ENCODE results near the gene MOB3C. TPM values are rescaled to one million over a fixed set of nuclear protein-coding genes. Genes with fewer than 3 reads are reported as not detected.

Gene MOB3C
- total RNA-seq, 2 donors from 2014 or later: 13.3 to 20.4 TPM

- H3K4me3 Mint-ChIP-seq: no peak overlapping the region
- H3K36me3 Mint-ChIP-seq (ENCODE audit: low read depth): no peaks in the 10 kb centered on the region
- DNase-seq: no peak
- H3K27me3 Mint-ChIP-seq: no peaks in the 10 kb centered on the region
- ATAC-seq: no peak
- peaks cover 3% of the 10 kb centered on the region for H3K4me1 Mint-ChIP-seq
- H3K27ac Mint-ChIP-seq: no peak overlapping the region
- H3K9me3 ChIP-seq (ENCODE audit: control insufficient read depth, low read length, poor library complexity, severe bottlenecking): no peaks in the 10 kb centered on the region
Measured at GRCh38 chr1:46623743-46624644, 7.4 kb upstream of the MOB3C start.

- no peak overlapping the region for H3K27ac Mint-ChIP-seq
- no peaks in the 10 kb centered on the region for H3K27me3 Mint-ChIP-seq
- DNase-seq (no peak), ATAC-seq (no peak)
- no peaks in the 10 kb centered on the region for H3K36me3 Mint-ChIP-seq (ENCODE audit: low read depth)
- peaks cover 14% of the 10 kb centered on the region for H3K4me1 Mint-ChIP-seq
- no peak overlapping the region for H3K4me3 Mint-ChIP-seq
- H3K9me3 ChIP-seq (ENCODE audit: control insufficient read depth, low read length, poor library complexity, severe bottlenecking): no peaks in the 10 kb centered on the region
Measured at GRCh38 chr1:46622344-46622743, 5.7 kb upstream of the MOB3C start.

- no peak overlapping the region for H3K27ac Mint-ChIP-seq
- no peaks in the 10 kb centered on the region for H3K27me3 Mint-ChIP-seq
- no peaks in the 10 kb centered on the region for H3K36me3 Mint-ChIP-seq (ENCODE audit: low read depth)
- ATAC-seq (no peak), DNase-seq (no peak)
- no peak overlapping the region for H3K4me3 Mint-ChIP-seq
- H3K9me3 ChIP-seq (ENCODE audit: control insufficient read depth, low read length, poor library complexity, severe bottlenecking): no peaks in the 10 kb centered on the region
- H3K4me1 Mint-ChIP-seq: peaks cover 16% of the 10 kb centered on the region
Measured at GRCh38 chr1:46621930-46622329, 5.3 kb upstream of the MOB3C start.

- no peak overlapping the region for H3K4me3 Mint-ChIP-seq
- no peaks in the 10 kb centered on the region for H3K27me3 Mint-ChIP-seq
- H3K9me3 ChIP-seq (ENCODE audit: control insufficient read depth, low read length, poor library complexity, severe bottlenecking): no peaks in the 10 kb centered on the region
- no peak for DNase-seq
- no peak overlapping the region for H3K27ac Mint-ChIP-seq
- ATAC-seq: no peak
- peaks cover 28% of the 10 kb centered on the region for H3K4me1 Mint-ChIP-seq
- no peaks in the 10 kb centered on the region for H3K36me3 Mint-ChIP-seq (ENCODE audit: low read depth)
Measured at GRCh38 chr1:46619656-46620258, 3.1 kb upstream of the MOB3C start.

- DNase-seq (no peak), ATAC-seq (no peak)
- H3K4me3 Mint-ChIP-seq: no peak overlapping the region
- H3K4me1 Mint-ChIP-seq: peaks cover 35% of the 10 kb centered on the region
- H3K27me3 Mint-ChIP-seq: no peaks in the 10 kb centered on the region
- no peaks in the 10 kb centered on the region for H3K36me3 Mint-ChIP-seq (ENCODE audit: low read depth)
- no peaks in the 10 kb centered on the region for H3K9me3 ChIP-seq (ENCODE audit: control insufficient read depth, low read length, poor library complexity, severe bottlenecking)
- H3K27ac Mint-ChIP-seq: no peak overlapping the region
Measured at GRCh38 chr1:46618754-46619415, 2.3 kb upstream of the MOB3C start.

GRCh38 chr1:46617833-46618232, 1.2 kb upstream of the MOB3C start:
- Mint-ChIP-seq H3K4me1 (peaks cover 39% of the 10 kb centered on the region), H3K4me3 (peak overlapping the region; percentile 95), H3K27ac (peak overlapping the region; percentile 92), H3K27me3 (no peaks in the 10 kb centered on the region), H3K36me3 (ENCODE audit: low read depth) (no peaks in the 10 kb centered on the region)
- H3K9me3 ChIP-seq (ENCODE audit: control insufficient read depth, low read length, poor library complexity, severe bottlenecking): no peaks in the 10 kb centered on the region
- DNase-seq (no peak), ATAC-seq (no peak)

- no peak for ATAC-seq
- H3K4me1 Mint-ChIP-seq: peaks cover 41% of the 10 kb centered on the region
Measured at GRCh38 chr1:46617108-46617800, 643 bp upstream of the MOB3C start.

GRCh38 chr1:46615735-46616134, 876 bp downstream of the MOB3C start:
- DNase-seq (no peak), ATAC-seq (peak; percentile 2)
- Mint-ChIP-seq H3K36me3 (ENCODE audit: low read depth) (no peaks in the 10 kb centered on the region), H3K27ac (peak overlapping the region; percentile 92), H3K4me3 (peak overlapping the region; percentile 95), H3K27me3 (no peaks in the 10 kb centered on the region), H3K4me1 (peaks cover 50% of the 10 kb centered on the region)
- H3K9me3 ChIP-seq (ENCODE audit: control insufficient read depth, low read length, poor library complexity, severe bottlenecking): no peaks in the 10 kb centered on the region

More at GRCh38 chr1:46617108-46617800, 643 bp upstream of the MOB3C start:
- H3K9me3 ChIP-seq (ENCODE audit: control insufficient read depth, low read length, poor library complexity, severe bottlenecking): no peaks in the 10 kb centered on the region
- H3K27me3 Mint-ChIP-seq: no peaks in the 10 kb centered on the region
- H3K27ac Mint-ChIP-seq: peak overlapping the region; percentile 92
- no peak for DNase-seq
- H3K4me3 Mint-ChIP-seq: peak overlapping the region; percentile 95
- H3K36me3 Mint-ChIP-seq (ENCODE audit: low read depth): no peaks in the 10 kb centered on the region

GRCh38 chr1:46615088-46615487, 1.5 kb downstream of the MOB3C start:
- no peaks in the 10 kb centered on the region for H3K36me3 Mint-ChIP-seq (ENCODE audit: low read depth)
- DNase-seq: no peak
- ATAC-seq: no peak

GRCh38 chr1:46614604-46614984, 2.0 kb downstream of the MOB3C start:
- Mint-ChIP-seq H3K4me3 (peak overlapping the region; percentile 95), H3K27ac (peak overlapping the region; percentile 92), H3K4me1 (peaks cover 62% of the 10 kb centered on the region), H3K27me3 (no peaks in the 10 kb centered on the region), H3K36me3 (ENCODE audit: low read depth) (no peaks in the 10 kb centered on the region)
- DNase-seq (no peak), ATAC-seq (no peak)
- no peaks in the 10 kb centered on the region for H3K9me3 ChIP-seq (ENCODE audit: control insufficient read depth, low read length, poor library complexity, severe bottlenecking)

More at GRCh38 chr1:46615088-46615487, 1.5 kb downstream of the MOB3C start:
- no peaks in the 10 kb centered on the region for H3K9me3 ChIP-seq (ENCODE audit: control insufficient read depth, low read length, poor library complexity, severe bottlenecking)
- H3K27ac Mint-ChIP-seq: peak overlapping the region; percentile 92
- peaks cover 57% of the 10 kb centered on the region for H3K4me1 Mint-ChIP-seq
- peak overlapping the region; percentile 95 for H3K4me3 Mint-ChIP-seq
- no peaks in the 10 kb centered on the region for H3K27me3 Mint-ChIP-seq

GRCh38 chr1:46613661-46614603, 2.7 kb downstream of the MOB3C start:
- no peak for DNase-seq
- H3K9me3 ChIP-seq (ENCODE audit: control insufficient read depth, low read length, poor library complexity, severe bottlenecking): no peaks in the 10 kb centered on the region
- H3K4me1 Mint-ChIP-seq: peaks cover 64% of the 10 kb centered on the region
- H3K36me3 Mint-ChIP-seq (ENCODE audit: low read depth): no peaks in the 10 kb centered on the region
- ATAC-seq: peak; percentile 48
- H3K27me3 Mint-ChIP-seq: no peaks in the 10 kb centered on the region
- H3K27ac Mint-ChIP-seq: no peak overlapping the region
- H3K4me3 Mint-ChIP-seq: peak overlapping the region; percentile 28

- no peak for ATAC-seq
- Mint-ChIP-seq H3K4me1 (peaks cover 59% of the 10 kb centered on the region), H3K36me3 (ENCODE audit: low read depth) (no peaks in the 10 kb centered on the region), H3K4me3 (no peak overlapping the region), H3K27me3 (no peaks in the 10 kb centered on the region), H3K27ac (no peak overlapping the region)
- H3K9me3 ChIP-seq (ENCODE audit: control insufficient read depth, low read length, poor library complexity, severe bottlenecking): no peaks in the 10 kb centered on the region
- DNase-seq: no peak
Measured at GRCh38 chr1:46612937-46613660, 3.5 kb downstream of the MOB3C start.
